HG02588 (cell line): ENCODE results near the gene MUC4.

Experiments
- ATAC-seq: cut with Tn5 transposase; IDR thresholded peaks from one replicate; pipeline ENCODE4 v1.9.1; 2021; ENCODE audit warnings: mild to moderate bottlenecking, moderate library complexity; ENCODE audit not compliant: unreplicated experiment

MUC4 gene

GRCh38 chr3:195705081-195705991, 106.4 kb downstream of the MUC4 start:
- ATAC-seq: no peak

- ATAC-seq: no peak
Observed at GRCh38 chr3:195704433-195704999, 107.2 kb downstream of the MUC4 start.

GRCh38 chr3:195703776-195704175, 108.0 kb downstream of the MUC4 start:
- no peak for ATAC-seq

- ATAC-seq: no peak
Observed at GRCh38 chr3:195701042-195701915, 110.5 kb downstream of the MUC4 start.

- no peak for ATAC-seq
Observed at GRCh38 chr3:195700319-195700718, 111.4 kb downstream of the MUC4 start.

GRCh38 chr3:195699860-195700259, 111.9 kb downstream of the MUC4 start:
- no peak for ATAC-seq

GRCh38 chr3:195699388-195699771, 112.3 kb downstream of the MUC4 start:
- ATAC-seq: no peak

- no peak for ATAC-seq
Observed at GRCh38 chr3:195698647-195699387, 112.9 kb downstream of the MUC4 start.

- no peak for ATAC-seq
Observed at GRCh38 chr3:195698325-195698646, 113.4 kb downstream of the MUC4 start.

- ATAC-seq: no peak
Observed at GRCh38 chr3:195697582-195698324, 114.0 kb downstream of the MUC4 start.
